ENCODE data around the gene ETHE1.

GRCh38 chr19:43526884-43527859 is at the start of gene ETHE1:
- no peak for TF ChIP-seq EZH2 (IDR thresholded peaks at IDR 0.05; ENCODE audit: borderline replicate concordance, low read depth, low read length, severe bottlenecking)
- peak; percentile 8 for TF ChIP-seq CTCF (IDR thresholded peaks at IDR 0.05; ENCODE audit: borderline replicate concordance, extremely low read depth, low read length, poor library complexity, severe bottlenecking)
